ENCODE data around the gene NCOR1. TPM values are rescaled to one million over a fixed set of nuclear protein-coding genes. Genes with fewer than 3 reads are reported as not detected.

The NCOR1 gene
- total and polyA plus RNA-seq, 2 of the 8 experiments (the other 6 are each of a cell fraction or from before 2014, with no cell fraction given), result 65.4 to 142 TPM

- no peak overlapping the region for H3K4ac ChIP-seq (replicated peaks; ENCODE audit: insufficient read length, low read depth, low read length)
- no peaks in the 10 kb centered on the region for H3K9me3 ChIP-seq (ENCODE audit: insufficient read depth in 2 of 2, low read depth in 1 of 2, low read length in 1 of 2)
- no peak overlapping the region for H3K18ac ChIP-seq (ENCODE audit: extremely low read depth, low read length)
- H3K14ac ChIP-seq (ENCODE audit: insufficient read length), result no peak overlapping the region
- no peak overlapping the region for H2BK20ac ChIP-seq (ENCODE audit: low read length)
- H3K23ac ChIP-seq (ENCODE audit: insufficient read length), result no peak overlapping the region
- no peak overlapping the region for H2AFZ ChIP-seq (ENCODE audit: low read length)
- no peak overlapping the region for H3K9ac ChIP-seq (replicated peaks in 1 of 4; ENCODE audit: extremely low read depth in 1 of 4, low read depth in 3 of 4, low read length in 3 of 4)
- H2BK120ac ChIP-seq (replicated peaks; ENCODE audit: low read depth, low read length), result no peak overlapping the region
- H3K4me1 ChIP-seq (replicated peaks in 1 of 4; ENCODE audit: control insufficient read depth in 3 of 4, insufficient read depth in 4 of 4, low read length in 3 of 4), result no peaks in the 10 kb centered on the region; a peak in 1 of 7 replicates
- H3K27ac ChIP-seq (ENCODE audit: low read depth, low read length), result no peak overlapping the region
- H3K36me3 ChIP-seq (ENCODE audit: control insufficient read depth in 2 of 4, insufficient read depth in 4 of 4, low read length in 3 of 4), result peaks cover 0 to 13% (median 0%) of the 10 kb centered on the region in 4 experiments; a peak in 2 of 8 replicates
- DNase-seq (ENCODE audit: low read depth in 1 of 2, low spot score in 2 of 2) (no peak), FAIRE-seq (no peak)
- 90% methylated on average over 7 of the region's 7 CpGs; no CpG with 5 or more reads in 1 of the 2 experiments for WGBS, 2 experiments (ENCODE audit: extremely low coverage in 1 of 2, insufficient coverage in 1 of 2, insufficient read length in 1 of 2, insufficient replicate concordance in 2 of 2, low coverage in 1 of 2, low lambda C conversion rate in 2 of 2, missing lambda C conversion rate in 1 of 2)
- peaks cover 1 to 4% of the 10 kb centered on the region in 2 experiments for H4K20me1 ChIP-seq (replicated peaks in 1 of 2; ENCODE audit: control insufficient read depth in 1 of 2, insufficient read depth in 2 of 2, low read length in 2 of 2)
- ChIA-PET POLR2A (ENCODE audit: partially characterized antibody) (no interaction called here), CTCF (ENCODE audit: partially characterized antibody) (no interaction called here)
- H4K5ac ChIP-seq (ENCODE audit: insufficient read length, low read depth, low read length), result no peak overlapping the region
- no peak overlapping the region for H4K8ac ChIP-seq (ENCODE audit: extremely low read depth, insufficient read depth, low read length)
- H3K23me2 ChIP-seq (ENCODE audit: low read depth, low read length), result no peaks in the 10 kb centered on the region
- H2BK15ac ChIP-seq (ENCODE audit: low read length), result no peak overlapping the region
- H3K56ac ChIP-seq (replicated peaks; ENCODE audit: insufficient read length, low read depth, low read length), result no peak overlapping the region
- H4K91ac ChIP-seq (replicated peaks; ENCODE audit: insufficient read length, low read length), result no peak overlapping the region
- H2BK12ac ChIP-seq (ENCODE audit: low read depth, low read length), result no peak overlapping the region
- H2BK5ac ChIP-seq (ENCODE audit: low read depth, low read length), result no peak overlapping the region
- no peak for TF ChIP-seq ASH2L (IDR thresholded peaks at IDR 0.05; ENCODE audit: low read length)
- TF ChIP-seq BRCA1 (IDR thresholded peaks at IDR 0.05; ENCODE audit: low read depth, low read length), result no peak
- no peak for TF ChIP-seq FOSL1 (IDR thresholded peaks at IDR 0.05; ENCODE audit: insufficient read depth, low read depth, low read length)
- TF ChIP-seq SP2 (IDR thresholded peaks at IDR 0.05; ENCODE audit: low read length), result no peak
- no peak for TF ChIP-seq JUND (IDR thresholded peaks at IDR 0.05; ENCODE audit: low read length)
- TF ChIP-seq CBX5 (IDR thresholded peaks at IDR 0.05; ENCODE audit: low read depth, low read length), result no peak
- no peak for TF ChIP-seq BCL11A (IDR thresholded peaks at IDR 0.05; ENCODE audit: low read depth in 2 of 2, low read length in 2 of 2)
- TF ChIP-seq GABPA (IDR thresholded peaks at IDR 0.05; ENCODE audit: borderline replicate concordance, insufficient read depth, low read length), result no peak
- TF ChIP-seq CHD2 (IDR thresholded peaks at IDR 0.05; ENCODE audit: low read length), result no peak
- TF ChIP-seq KDM5A (IDR thresholded peaks at IDR 0.05; ENCODE audit: low read length), result no peak
- H2AK5ac ChIP-seq (ENCODE audit: low read depth, low read length), result no peak overlapping the region
- H3K27me3 ChIP-seq (replicated peaks in 1 of 4; ENCODE audit: control insufficient read depth in 3 of 4, extremely low read depth in 1 of 4, insufficient read depth in 3 of 4, low read length in 3 of 4), result no peaks in the 10 kb centered on the region
- no peak overlapping the region for H3K4me3 ChIP-seq (ENCODE audit: extremely low read depth in 1 of 4, insufficient read depth in 2 of 4, low read depth in 3 of 4, low read length in 4 of 4)
- H3K4me2 ChIP-seq (ENCODE audit: insufficient read depth in 1 of 2, low read depth in 2 of 2, low read length in 2 of 2), result no peak overlapping the region
- peaks cover 0 to 33% of the 10 kb centered on the region in 2 experiments; a peak in 2 of 4 replicates for H3K79me2 ChIP-seq (ENCODE audit: control insufficient read depth in 1 of 2, insufficient read depth in 2 of 2, low read length in 2 of 2)
- H3K79me1 ChIP-seq (ENCODE audit: low read depth, low read length), result no peaks in the 10 kb centered on the region
Observed at GRCh38 chr17:16171613-16172012, 43.7 kb downstream of the NCOR1 start.
